GM18520 (cell line): ENCODE measurements around the gene KIAA0586.
"Not testable (repeated sequence)": the region's sequence is repeated elsewhere in the genome, so short reads cannot be mapped to it uniquely, and the experiment has no call there.

Experiments used
- ATAC-seq: cut with Tn5 transposase; IDR thresholded peaks from one replicate; pipeline ENCODE4 v1.9.1; 2021; ENCODE audit not compliant: unreplicated experiment

The KIAA0586 gene

GRCh38 chr14:58543253-58543652 lies 115.7 kb downstream of the KIAA0586 start:
- no peak for ATAC-seq

- ATAC-seq, result no peak
These were observed 120.1 kb downstream of the KIAA0586 start for GRCh38 chr14:58547649-58548048.

GRCh38 chr14:58549105-58549757 lies 121.7 kb downstream of the KIAA0586 start:
- ATAC-seq, result no peak

GRCh38 chr14:58553959-58554358 lies 126.4 kb downstream of the KIAA0586 start:
- no peak for ATAC-seq

- ATAC-seq, result no peak
These were observed 128.1 kb downstream of the KIAA0586 start for GRCh38 chr14:58555647-58556046.

GRCh38 chr14:58557242-58557641 lies 129.7 kb downstream of the KIAA0586 start:
- no peak for ATAC-seq

- ATAC-seq, result no peak
These were observed 132.7 kb downstream of the KIAA0586 start for GRCh38 chr14:58560208-58560607.

GRCh38 chr14:58562141-58562540 lies 134.6 kb downstream of the KIAA0586 start:
- ATAC-seq, result no peak

- ATAC-seq, result no peak
These were observed 136.5 kb downstream of the KIAA0586 start for GRCh38 chr14:58563978-58564377.

GRCh38 chr14:58565832-58566231 lies 138.3 kb downstream of the KIAA0586 start:
- no peak for ATAC-seq

GRCh38 chr14:58566979-58567378 lies 139.5 kb downstream of the KIAA0586 start:
- ATAC-seq, result no peak

GRCh38 chr14:58568322-58568721 lies 140.8 kb downstream of the KIAA0586 start:
- no peak for ATAC-seq

- ATAC-seq, result no peak
These were observed 143.7 kb downstream of the KIAA0586 start for GRCh38 chr14:58571256-58571655.

GRCh38 chr14:58571769-58572472 lies 144.4 kb downstream of the KIAA0586 start:
- no peak for ATAC-seq

GRCh38 chr14:58572473-58572853 lies 144.9 kb downstream of the KIAA0586 start:
- no peak for ATAC-seq

GRCh38 chr14:58572863-58573262 lies 145.3 kb downstream of the KIAA0586 start:
- no peak for ATAC-seq

- no peak for ATAC-seq
These were observed 147.1 kb downstream of the KIAA0586 start for GRCh38 chr14:58574623-58575022.

GRCh38 chr14:58575956-58576355 lies 148.4 kb downstream of the KIAA0586 start:
- no peak for ATAC-seq

GRCh38 chr14:58580035-58580434 lies 152.5 kb downstream of the KIAA0586 start:
- not testable (repeated sequence) for ATAC-seq

GRCh38 chr14:58581389-58581788 lies 153.9 kb downstream of the KIAA0586 start:
- ATAC-seq, result not testable (repeated sequence)

- ATAC-seq, result no peak
These were observed 156.9 kb downstream of the KIAA0586 start for GRCh38 chr14:58584383-58584782.

GRCh38 chr14:58587271-58587670 lies 159.8 kb downstream of the KIAA0586 start:
- ATAC-seq, result no peak

- ATAC-seq, result not testable (repeated sequence)
These were observed 160.8 kb downstream of the KIAA0586 start for GRCh38 chr14:58588321-58588720.
